ENCODE measurements around the gene MYL12A. TPM values are rescaled to one million over a fixed set of nuclear protein-coding genes. Genes with fewer than 3 reads are reported as not detected.

The MYL12A gene
- total RNA-seq, 1 experiment from 2014 or later = 230 TPM

DNA sequence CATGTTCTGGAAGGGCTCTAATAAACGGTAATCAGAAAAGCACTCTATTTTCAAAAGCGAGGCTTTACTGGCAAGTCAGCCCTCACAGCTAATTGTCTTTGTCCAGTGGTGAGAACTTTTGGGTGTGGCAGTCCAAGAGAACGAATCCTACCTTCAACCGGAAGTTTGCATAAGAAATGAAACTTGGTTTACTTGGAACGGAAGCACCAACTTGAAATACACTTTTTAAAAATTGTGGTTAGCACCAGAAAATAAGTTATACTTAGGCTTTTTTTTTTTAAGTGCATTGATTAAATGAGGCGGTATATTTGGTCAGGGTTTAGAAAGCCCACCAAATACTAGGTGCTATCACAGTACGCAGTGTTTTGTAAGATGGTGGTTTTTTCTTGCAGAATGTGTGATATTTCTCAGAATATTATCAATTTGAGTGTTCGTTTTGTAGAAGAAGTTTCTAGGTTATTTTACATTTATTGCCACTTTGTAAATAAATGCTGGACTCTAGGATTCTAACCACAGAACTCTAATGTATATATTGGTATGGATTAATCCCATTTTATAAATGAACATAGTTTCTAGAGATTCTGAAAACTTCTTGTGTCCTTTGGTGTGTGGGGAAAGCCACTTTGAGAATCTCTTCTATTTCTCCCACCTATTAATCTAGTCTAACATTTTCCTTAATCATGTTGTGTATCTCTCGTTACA lies 1.2 kb downstream of the MYL12A start:
- Mint-ChIP-seq H3K27me3 (ENCODE audit: low read depth) (no peaks in the 10 kb centered on the region), H3K9me3 (no peaks in the 10 kb centered on the region), H3K4me1 (peaks cover 29% of the 10 kb centered on the region), H3K4me3 (peak overlapping the region; percentile 96), H3K27ac (peak overlapping the region; percentile 95), H3K36me3 (peaks cover 18% of the 10 kb centered on the region)
- ChIA-PET POLR2A (interaction anchor here (0.7 to 0.9 kb wide), 2 partner anchors 13 to 403 kb away, joined by 3 to 4 read pairs; partner anchors contain the start of gene MYL12B), CTCF (interaction anchor here (0.8 to 1.6 kb wide), 2 partner anchors 48 to 522 kb away, joined by 4 to 5 read pairs; no protein-coding TSS in a partner anchor)
- no peak for ATAC-seq
- DNase-seq (ENCODE audit: low spot score) = no peak
- TF ChIP-seq NR2C2 (CRISPR knock-in tag; IDR thresholded peaks at IDR 0.05) = no peak
- TF ChIP-seq, protein P1, sequence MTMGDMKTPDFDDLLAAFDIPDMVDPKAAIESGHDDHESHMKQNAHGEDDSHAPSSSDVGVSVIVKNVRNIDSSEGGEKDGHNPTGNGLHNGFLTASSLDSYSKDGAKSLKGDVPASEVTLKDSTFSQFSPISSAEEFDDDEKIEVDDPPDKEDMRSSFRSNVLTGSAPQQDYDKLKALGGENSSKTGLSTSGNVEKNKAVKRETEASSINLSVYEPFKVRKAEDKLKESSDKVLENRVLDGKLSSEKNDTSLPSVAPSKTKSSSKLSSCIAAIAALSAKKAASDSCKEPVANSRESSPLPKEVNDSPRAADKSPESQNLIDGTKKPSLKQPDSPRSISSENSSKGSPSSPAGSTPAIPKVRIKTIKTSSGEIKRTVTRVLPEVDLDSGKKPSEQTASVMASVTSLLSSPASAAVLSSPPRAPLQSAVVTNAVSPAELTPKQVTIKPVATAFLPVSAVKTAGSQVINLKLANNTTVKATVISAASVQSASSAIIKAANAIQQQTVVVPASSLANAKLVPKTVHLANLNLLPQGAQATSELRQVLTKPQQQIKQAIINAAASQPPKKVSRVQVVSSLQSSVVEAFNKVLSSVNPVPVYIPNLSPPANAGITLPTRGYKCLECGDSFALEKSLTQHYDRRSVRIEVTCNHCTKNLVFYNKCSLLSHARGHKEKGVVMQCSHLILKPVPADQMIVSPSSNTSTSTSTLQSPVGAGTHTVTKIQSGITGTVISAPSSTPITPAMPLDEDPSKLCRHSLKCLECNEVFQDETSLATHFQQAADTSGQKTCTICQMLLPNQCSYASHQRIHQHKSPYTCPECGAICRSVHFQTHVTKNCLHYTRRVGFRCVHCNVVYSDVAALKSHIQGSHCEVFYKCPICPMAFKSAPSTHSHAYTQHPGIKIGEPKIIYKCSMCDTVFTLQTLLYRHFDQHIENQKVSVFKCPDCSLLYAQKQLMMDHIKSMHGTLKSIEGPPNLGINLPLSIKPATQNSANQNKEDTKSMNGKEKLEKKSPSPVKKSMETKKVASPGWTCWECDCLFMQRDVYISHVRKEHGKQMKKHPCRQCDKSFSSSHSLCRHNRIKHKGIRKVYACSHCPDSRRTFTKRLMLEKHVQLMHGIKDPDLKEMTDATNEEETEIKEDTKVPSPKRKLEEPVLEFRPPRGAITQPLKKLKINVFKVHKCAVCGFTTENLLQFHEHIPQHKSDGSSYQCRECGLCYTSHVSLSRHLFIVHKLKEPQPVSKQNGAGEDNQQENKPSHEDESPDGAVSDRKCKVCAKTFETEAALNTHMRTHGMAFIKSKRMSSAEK (CRISPR knock-in tag; IDR thresholded peaks at IDR 0.05; ENCODE audit: borderline replicate concordance) = no peak
- no peak for TF ChIP-seq FOXP1 (CRISPR knock-in tag; IDR thresholded peaks at IDR 0.05; ENCODE audit: borderline replicate concordance)
- TF ChIP-seq JAZF1 (CRISPR knock-in tag; IDR thresholded peaks at IDR 0.05) = no peak
- TF ChIP-seq ESRRA (CRISPR knock-in tag; IDR thresholded peaks at IDR 0.05; ENCODE audit: borderline replicate concordance) = no peak
- TF ChIP-seq GTF2I (CRISPR knock-in tag; conservative IDR thresholded peaks at IDR 0.05) = no peak
- TF ChIP-seq, protein P2, sequence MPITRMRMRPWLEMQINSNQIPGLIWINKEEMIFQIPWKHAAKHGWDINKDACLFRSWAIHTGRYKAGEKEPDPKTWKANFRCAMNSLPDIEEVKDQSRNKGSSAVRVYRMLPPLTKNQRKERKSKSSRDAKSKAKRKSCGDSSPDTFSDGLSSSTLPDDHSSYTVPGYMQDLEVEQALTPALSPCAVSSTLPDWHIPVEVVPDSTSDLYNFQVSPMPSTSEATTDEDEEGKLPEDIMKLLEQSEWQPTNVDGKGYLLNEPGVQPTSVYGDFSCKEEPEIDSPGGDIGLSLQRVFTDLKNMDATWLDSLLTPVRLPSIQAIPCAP (CRISPR knock-in tag; IDR thresholded peaks at IDR 0.05) = no peak
- TF ChIP-seq, protein P3, sequence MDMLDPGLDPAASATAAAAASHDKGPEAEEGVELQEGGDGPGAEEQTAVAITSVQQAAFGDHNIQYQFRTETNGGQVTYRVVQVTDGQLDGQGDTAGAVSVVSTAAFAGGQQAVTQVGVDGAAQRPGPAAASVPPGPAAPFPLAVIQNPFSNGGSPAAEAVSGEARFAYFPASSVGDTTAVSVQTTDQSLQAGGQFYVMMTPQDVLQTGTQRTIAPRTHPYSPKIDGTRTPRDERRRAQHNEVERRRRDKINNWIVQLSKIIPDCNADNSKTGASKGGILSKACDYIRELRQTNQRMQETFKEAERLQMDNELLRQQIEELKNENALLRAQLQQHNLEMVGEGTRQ (CRISPR knock-in tag; IDR thresholded peaks at IDR 0.05) = no peak
- TF ChIP-seq, protein P4, sequence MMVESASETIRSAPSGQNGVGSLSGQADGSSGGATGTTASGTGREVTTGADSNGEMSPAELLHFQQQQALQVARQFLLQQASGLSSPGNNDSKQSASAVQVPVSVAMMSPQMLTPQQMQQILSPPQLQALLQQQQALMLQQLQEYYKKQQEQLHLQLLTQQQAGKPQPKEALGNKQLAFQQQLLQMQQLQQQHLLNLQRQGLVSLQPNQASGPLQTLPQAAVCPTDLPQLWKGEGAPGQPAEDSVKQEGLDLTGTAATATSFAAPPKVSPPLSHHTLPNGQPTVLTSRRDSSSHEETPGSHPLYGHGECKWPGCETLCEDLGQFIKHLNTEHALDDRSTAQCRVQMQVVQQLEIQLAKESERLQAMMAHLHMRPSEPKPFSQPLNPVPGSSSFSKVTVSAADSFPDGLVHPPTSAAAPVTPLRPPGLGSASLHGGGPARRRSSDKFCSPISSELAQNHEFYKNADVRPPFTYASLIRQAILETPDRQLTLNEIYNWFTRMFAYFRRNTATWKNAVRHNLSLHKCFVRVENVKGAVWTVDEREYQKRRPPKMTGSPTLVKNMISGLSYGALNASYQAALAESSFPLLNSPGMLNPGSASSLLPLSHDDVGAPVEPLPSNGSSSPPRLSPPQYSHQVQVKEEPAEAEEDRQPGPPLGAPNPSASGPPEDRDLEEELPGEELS (CRISPR knock-in tag; IDR thresholded peaks at IDR 0.05) = no peak
- TF ChIP-seq, protein P5, sequence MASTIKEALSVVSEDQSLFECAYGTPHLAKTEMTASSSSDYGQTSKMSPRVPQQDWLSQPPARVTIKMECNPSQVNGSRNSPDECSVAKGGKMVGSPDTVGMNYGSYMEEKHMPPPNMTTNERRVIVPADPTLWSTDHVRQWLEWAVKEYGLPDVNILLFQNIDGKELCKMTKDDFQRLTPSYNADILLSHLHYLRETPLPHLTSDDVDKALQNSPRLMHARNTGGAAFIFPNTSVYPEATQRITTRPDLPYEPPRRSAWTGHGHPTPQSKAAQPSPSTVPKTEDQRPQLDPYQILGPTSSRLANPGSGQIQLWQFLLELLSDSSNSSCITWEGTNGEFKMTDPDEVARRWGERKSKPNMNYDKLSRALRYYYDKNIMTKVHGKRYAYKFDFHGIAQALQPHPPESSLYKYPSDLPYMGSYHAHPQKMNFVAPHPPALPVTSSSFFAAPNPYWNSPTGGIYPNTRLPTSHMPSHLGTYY (CRISPR knock-in tag; IDR thresholded peaks at IDR 0.05) = no peak
- no peak for TF ChIP-seq ZNF219 (CRISPR knock-in tag; IDR thresholded peaks at IDR 0.05; ENCODE audit: borderline replicate concordance)
- TF ChIP-seq, protein P6, sequence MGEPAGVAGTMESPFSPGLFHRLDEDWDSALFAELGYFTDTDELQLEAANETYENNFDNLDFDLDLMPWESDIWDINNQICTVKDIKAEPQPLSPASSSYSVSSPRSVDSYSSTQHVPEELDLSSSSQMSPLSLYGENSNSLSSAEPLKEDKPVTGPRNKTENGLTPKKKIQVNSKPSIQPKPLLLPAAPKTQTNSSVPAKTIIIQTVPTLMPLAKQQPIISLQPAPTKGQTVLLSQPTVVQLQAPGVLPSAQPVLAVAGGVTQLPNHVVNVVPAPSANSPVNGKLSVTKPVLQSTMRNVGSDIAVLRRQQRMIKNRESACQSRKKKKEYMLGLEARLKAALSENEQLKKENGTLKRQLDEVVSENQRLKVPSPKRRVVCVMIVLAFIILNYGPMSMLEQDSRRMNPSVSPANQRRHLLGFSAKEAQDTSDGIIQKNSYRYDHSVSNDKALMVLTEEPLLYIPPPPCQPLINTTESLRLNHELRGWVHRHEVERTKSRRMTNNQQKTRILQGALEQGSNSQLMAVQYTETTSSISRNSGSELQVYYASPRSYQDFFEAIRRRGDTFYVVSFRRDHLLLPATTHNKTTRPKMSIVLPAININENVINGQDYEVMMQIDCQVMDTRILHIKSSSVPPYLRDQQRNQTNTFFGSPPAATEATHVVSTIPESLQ (CRISPR knock-in tag; IDR thresholded peaks at IDR 0.05) = no peak
- TF ChIP-seq, protein P7, sequence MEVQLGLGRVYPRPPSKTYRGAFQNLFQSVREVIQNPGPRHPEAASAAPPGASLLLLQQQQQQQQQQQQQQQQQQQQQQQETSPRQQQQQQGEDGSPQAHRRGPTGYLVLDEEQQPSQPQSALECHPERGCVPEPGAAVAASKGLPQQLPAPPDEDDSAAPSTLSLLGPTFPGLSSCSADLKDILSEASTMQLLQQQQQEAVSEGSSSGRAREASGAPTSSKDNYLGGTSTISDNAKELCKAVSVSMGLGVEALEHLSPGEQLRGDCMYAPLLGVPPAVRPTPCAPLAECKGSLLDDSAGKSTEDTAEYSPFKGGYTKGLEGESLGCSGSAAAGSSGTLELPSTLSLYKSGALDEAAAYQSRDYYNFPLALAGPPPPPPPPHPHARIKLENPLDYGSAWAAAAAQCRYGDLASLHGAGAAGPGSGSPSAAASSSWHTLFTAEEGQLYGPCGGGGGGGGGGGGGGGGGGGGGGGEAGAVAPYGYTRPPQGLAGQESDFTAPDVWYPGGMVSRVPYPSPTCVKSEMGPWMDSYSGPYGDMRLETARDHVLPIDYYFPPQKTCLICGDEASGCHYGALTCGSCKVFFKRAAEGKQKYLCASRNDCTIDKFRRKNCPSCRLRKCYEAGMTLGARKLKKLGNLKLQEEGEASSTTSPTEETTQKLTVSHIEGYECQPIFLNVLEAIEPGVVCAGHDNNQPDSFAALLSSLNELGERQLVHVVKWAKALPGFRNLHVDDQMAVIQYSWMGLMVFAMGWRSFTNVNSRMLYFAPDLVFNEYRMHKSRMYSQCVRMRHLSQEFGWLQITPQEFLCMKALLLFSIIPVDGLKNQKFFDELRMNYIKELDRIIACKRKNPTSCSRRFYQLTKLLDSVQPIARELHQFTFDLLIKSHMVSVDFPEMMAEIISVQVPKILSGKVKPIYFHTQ (CRISPR knock-in tag; IDR thresholded peaks at IDR 0.05) = no peak
- TF ChIP-seq, protein P8, sequence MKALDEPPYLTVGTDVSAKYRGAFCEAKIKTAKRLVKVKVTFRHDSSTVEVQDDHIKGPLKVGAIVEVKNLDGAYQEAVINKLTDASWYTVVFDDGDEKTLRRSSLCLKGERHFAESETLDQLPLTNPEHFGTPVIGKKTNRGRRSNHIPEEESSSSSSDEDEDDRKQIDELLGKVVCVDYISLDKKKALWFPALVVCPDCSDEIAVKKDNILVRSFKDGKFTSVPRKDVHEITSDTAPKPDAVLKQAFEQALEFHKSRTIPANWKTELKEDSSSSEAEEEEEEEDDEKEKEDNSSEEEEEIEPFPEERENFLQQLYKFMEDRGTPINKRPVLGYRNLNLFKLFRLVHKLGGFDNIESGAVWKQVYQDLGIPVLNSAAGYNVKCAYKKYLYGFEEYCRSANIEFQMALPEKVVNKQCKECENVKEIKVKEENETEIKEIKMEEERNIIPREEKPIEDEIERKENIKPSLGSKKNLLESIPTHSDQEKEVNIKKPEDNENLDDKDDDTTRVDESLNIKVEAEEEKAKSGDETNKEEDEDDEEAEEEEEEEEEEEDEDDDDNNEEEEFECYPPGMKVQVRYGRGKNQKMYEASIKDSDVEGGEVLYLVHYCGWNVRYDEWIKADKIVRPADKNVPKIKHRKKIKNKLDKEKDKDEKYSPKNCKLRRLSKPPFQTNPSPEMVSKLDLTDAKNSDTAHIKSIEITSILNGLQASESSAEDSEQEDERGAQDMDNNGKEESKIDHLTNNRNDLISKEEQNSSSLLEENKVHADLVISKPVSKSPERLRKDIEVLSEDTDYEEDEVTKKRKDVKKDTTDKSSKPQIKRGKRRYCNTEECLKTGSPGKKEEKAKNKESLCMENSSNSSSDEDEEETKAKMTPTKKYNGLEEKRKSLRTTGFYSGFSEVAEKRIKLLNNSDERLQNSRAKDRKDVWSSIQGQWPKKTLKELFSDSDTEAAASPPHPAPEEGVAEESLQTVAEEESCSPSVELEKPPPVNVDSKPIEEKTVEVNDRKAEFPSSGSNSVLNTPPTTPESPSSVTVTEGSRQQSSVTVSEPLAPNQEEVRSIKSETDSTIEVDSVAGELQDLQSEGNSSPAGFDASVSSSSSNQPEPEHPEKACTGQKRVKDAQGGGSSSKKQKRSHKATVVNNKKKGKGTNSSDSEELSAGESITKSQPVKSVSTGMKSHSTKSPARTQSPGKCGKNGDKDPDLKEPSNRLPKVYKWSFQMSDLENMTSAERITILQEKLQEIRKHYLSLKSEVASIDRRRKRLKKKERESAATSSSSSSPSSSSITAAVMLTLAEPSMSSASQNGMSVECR (CRISPR knock-in tag; IDR thresholded peaks at IDR 0.05; ENCODE audit: borderline replicate concordance) = no peak
- no peak for TF ChIP-seq JUN (CRISPR knock-in tag; IDR thresholded peaks at IDR 0.05)
- TF ChIP-seq FOXK1 (CRISPR knock-in tag; IDR thresholded peaks at IDR 0.05) = no peak
- TF ChIP-seq GRHL2 (CRISPR knock-in tag; IDR thresholded peaks at IDR 0.05; ENCODE audit: insufficient replicate concordance, severe bottlenecking) = no peak
